ENCODE data around the gene TMEM191B.
"Not testable (repeated sequence)": the region's sequence is repeated elsewhere in the genome, so short reads cannot be mapped to it uniquely, and the experiment has no call there.

TMEM191B gene

DNA sequence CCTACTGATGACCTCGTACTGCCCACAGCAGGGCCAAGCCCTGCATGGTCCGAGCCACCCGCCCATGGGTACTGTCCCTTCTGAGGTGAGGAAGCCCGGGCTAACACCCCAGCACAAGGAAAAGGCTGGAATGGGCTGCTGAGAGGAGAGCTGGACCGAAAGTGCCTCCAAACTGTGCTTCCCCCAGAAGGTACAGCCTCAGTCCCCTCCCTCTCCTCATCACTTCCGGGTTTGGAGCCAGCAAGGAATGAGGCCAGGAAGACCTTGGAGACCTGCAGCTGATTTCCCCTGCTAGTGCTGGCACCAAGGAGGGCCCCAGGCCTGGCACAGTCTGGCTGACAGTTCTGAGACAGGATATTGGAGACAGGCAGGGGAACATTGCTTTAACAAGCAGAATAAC, 31.3 kb downstream of the TMEM191B start:
- DNase-seq = not testable (repeated sequence)

DNA sequence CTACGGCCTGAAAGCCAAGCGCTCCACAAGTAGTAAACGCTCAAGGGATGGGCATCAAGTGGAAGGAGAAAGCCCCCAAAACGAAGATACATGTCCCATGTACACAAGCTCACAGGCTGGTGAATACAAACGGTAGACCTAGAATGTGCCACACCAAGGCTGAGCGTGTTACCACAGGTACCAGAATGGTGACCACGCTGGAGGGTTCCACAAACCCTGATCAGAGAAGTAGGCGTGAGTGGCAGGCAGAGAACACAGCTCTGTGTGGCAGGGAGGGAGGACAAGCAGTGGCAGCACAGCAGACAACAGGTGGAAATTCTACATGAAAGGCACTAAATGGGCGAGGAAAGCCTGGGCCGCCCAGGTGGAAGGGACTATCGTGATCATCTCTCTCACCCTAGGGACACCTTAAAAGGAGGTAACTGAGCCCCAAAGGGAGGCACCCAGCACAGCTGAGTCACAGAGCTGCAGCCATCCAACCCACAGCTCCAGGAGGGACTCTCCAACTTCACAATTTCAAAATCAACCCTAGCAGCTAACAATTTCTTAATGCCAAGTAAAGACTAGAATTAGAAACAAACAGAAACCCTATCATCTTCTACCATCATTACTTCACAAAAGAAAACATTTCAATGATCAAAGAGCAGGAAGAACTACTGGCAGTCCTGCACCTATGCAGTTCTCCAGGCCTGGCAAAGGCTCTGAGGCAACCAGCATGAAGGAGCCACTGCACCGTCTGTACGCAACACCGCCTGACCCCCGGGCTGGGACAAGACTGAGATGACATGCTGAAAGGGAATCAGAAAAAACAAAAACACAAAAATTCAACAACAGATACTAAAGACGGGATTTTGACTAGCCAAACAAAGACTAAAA, 32.7 kb downstream of the TMEM191B start:
- DNase-seq = not testable (repeated sequence)

DNA sequence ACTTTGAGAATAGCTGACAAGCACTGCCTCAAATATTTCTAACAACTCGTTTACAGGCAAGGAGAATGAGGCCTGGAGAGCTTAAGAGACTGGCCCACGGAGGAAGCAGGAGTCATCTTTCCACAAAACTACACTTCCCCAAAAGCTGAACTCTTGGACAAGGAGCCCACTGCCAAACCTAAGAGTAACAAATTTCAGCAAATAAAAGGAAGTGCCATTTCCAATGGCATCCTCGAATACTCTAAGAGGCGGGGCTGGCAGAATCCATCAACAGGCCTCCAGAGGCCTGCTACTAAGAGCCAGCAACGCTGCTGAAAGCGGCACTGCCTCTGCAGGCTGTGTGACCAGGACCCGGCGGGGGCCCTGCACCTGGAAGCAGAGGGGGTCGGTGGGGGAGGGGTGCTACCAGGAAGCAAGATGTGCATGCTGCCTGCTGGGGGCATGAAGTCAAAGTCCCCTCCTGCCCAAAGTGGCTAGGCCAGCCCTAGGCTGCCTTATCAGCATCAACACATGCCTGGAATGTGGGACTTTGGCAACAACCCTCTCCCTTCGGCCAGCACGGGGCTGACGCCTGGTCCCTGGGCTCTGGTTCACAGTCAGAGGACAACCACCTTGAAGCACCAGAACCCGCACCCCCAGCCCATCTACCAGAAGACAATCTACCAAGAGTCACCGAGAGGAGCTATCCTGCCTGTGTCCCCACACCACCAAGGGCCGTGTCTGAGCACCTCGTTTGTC, 43.1 kb downstream of the TMEM191B start:
- not testable (repeated sequence) for DNase-seq

DNA sequence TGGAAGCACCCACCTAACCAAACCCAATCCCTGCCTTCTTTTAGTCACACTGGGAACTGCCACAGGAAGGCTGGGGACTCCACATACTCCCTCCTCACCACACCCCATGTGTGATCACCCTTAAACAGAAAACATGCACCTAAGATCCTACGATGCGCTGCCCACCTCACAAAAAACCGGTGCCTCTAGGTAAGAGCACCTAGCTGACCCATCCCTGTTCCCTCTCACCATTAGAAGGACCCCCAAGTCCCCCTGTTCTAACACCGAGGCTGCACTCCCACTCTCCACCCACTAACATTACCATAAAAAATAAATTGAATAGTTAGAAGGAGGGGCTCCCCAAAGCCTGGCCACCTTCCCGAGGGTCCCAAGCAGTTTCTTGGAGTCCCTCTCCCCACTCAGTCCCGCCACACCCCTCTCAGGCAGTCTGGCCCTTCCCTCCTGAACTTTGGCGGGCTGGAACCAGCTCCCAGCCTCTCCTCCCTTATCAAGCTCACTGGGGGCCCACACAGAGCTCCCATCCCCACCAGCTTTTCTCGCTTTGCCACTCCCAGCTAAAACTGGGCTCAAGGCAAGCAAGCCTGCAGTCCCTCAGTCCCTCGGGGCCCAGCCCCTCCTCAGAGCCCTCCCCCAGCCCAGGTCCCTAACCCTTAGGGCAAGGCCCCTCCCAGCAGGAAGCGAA, 46.0 kb downstream of the TMEM191B start:
- not testable (repeated sequence) for DNase-seq

DNA sequence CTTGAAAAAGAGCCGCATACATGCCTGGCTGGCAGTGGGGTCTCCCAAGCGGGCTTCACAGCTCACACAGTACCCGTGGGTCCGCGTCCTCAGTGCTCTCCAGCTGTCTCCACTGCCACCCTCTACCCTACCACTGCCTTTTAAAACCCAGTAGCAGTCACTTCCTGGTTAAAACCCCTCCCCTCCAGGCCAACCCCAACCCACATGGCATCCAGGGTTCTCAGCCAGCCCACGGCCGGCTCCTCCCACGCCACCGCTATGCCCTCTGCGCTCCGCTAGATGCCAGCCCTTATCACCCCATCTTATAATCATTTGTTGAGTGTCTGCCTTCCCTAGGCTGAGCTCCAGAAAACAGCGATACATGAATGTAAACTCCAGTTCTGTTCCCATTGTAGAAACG, 47.0 kb downstream of the TMEM191B start:
- not testable (repeated sequence) for DNase-seq

DNA sequence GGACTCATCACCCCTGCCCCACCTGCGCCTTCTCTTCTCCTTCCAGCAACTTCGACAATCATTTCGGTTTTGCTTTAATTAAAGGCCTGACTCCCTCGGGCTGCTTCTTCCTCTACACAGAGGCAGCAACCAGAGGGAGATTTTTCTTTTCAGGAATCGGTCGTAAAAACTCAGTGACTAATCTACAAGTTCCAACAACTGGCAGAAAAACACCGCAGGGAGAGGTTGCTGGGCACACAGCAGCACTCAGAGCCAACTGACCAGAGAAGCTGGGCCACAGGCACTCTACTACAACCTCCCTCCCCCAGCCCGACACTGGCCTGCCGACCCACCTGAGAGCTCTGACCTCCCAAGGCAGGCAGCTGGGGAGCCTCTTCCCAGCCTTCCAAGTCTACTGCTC, 48.1 kb downstream of the TMEM191B start:
- not testable (repeated sequence) for DNase-seq

DNA sequence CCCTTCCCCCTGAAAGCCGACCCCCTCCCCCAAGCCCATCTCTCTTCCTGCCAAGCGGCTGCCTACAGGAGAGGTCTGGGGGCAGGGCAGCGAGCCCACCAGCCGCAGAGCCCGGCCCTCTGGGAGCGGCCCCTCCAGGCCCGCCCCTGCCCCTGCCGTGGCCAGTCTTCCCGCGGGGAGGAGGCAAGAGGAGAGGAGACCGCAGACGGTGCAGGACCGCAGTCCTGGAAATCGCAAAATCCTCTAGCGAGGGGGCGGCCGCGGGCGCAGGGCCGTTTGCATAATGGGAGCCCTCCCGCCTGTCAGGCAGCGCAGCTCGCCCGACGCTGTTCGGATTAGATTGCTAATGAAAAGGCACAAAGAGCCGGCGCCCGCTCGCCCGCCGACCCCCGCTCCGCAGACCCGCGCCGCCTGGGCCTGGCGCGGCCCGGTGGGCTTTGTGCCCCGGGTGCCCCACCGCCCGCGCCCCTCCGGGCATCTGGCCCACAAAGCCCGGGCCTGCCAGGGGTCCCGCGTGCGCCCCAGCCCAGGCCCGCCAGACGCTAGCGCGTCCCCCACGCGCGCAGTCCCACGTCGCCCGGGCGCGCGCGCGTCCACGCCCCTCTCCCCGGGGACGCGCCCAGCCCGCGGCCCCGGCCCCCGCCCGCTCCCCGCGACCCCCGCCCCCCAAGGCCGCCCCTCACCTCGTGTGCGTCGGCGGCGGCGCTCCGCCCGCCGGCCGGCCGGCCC, 49.7 kb downstream of the TMEM191B start:
- DNase-seq = not testable (repeated sequence)

DNA sequence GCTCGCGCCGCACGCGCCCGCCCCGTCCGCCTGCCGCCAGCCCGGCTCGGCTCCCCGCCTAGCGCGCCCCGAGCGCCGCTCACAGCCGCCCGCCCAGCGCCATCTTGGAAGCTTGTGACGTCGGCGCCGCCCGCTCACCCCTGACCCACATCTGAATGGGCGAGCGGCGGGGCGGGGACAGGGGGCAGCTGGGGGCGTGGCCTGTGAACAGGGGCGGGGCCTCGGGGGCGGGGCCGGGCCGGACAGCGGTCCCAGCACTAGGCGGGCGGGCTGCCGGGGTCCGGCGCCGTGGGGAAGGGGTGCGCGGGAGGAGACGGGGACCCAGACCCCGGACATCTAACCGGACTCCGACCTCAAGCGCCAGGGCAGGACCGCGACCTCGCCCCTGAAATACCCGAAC, 50.2 kb downstream of the TMEM191B start:
- DNase-seq = not testable (repeated sequence)
